ENCODE measurements around the gene HTR3C.

Gene HTR3C

DNA sequence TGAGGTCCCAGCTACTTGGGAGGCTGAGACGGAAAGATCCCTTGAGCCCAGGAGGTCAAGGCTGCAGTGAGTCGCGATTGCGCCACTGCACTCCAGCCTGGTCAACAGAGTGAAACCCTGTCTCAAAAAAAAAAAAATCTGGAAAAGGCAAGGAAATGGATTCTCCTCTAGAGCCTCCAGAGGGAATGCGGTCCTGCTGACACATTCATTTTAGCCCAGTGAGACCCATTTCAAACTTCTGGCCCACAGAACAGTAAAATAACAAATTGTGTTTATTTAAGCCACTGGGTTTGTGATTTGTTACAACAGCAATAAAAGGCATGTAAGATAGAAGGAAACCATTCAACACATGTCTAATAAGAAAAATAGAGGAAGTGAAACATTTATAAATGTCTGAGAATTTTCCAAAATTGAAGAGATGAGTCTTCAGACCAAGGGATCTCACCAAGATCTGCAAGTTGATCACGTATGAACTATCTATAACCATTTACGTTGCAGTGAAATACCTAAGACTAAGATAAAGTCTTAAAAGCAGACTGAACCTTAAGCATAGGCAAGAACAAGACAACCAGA, 44.0 kb downstream of the HTR3C start, which contains the start of gene HTR3E:
Gene HTR3E, plus strand, starts transcription at position 254 of the 573 bp plus-strand sequence. CDS start 466 bp downstream, outside the sequence.
- no peak for DNase-seq

DNA sequence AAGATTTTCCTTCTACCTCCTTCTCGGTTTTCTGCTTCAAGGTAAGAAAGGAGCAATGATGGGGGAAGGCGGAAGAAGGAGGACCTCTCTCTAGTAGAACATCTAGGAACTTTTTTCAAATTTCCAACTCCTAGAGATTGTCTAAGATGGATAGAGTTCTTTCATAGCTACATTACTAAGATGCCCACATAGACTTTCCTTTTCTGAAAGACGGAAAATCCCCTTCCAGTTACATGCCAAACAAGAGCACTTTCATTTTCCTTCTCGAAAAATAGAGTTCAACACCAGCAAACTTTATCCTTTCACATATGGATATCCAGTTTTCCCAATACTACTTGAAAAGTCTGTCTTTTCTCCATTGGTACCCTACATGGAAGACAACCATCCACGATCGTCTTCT, 44.7 kb downstream of the HTR3C start:
- DNase-seq = no peak

DNA sequence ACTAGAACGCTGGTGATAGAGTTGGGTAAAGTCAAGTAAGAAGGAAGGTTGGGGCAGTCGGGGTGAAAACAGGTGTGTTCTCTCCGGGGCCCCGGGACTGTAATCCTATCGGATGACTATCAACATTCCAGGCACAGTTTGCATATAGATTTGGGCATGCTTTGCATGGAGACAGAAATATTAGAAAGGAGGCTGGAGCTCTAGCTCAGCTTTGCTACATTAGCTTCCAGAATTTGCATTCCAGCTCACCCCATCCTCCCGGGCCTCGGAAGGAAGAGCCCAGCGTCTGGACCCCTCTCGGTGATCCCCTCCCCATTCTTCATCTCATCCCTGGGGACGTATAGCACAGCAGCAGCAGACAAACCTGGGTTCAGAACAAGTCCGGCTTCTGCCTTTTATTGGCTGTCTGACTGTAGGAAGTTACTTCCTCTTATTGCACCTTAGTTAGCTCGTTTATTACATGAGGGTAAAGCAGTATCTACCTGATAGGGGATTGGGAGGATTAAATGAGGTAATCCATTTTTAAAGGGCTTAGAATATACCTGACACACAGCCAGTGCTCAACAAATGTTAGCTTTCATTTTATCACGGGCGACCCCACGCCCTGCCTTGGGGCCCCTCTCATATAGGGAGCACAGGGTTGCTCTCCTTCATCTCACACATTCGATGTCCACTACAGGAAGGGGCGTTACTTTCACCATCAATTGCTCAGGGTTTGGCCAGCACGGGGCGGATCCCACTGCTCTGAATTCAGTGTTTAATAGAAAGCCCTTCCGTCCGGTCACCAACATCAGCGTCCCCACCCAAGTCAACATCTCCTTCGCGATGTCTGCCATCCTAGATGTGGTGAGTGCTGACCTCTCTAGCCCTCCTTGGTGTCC, 47.2 kb downstream of the HTR3C start:
- DNase-seq = no peak
